ENCODE measurements around the gene CPM. TPM values are rescaled to one million over a fixed set of nuclear protein-coding genes. Genes with fewer than 3 reads are reported as not detected.
A peak's percentile ranks its signal among the peaks of the same experiment; 100 is the strongest.
"Not testable (repeated sequence)": the region's sequence is repeated elsewhere in the genome, so short reads cannot be mapped to it uniquely, and the experiment has no call there.

Gene CPM
- total and polyA plus RNA-seq, 7 donors = 2.2 to 13.3 (median 5.8) TPM

DNA sequence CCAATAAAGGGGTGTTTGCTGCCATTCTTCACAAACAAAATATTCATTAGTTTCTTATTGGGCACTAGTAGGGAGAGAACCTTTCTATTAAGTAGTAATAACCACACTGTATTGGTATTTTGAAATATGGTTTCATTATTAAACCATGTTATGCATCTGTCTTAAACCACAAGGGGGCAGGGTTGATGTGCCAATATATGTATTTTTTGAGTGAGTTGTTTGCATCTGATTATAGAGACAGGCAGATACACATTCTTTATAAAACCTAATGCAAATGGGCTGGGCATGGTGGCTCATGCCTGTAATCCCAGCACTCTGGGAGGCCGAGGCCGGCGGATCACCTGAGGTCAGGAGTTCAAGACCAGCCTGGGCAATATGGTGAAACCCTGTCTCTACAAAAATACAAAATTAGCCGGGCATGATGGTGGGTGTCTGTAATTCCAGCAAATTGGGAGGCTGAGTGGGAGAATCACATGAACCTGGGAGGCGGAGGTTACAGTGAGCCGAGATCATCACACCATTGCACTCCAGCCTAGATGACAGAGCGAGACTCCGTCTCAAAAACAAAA is 69.0 kb downstream of the CPM start:
- not testable (repeated sequence) for H3K36me3 ChIP-seq (ENCODE audit: insufficient read depth in 1 of 2, low read depth in 1 of 2); H3K4me1 ChIP-seq; ATAC-seq; DNase-seq; H3K9me3 ChIP-seq; H3K27me3 ChIP-seq (ENCODE audit: insufficient read depth in 3 of 3, low read length in 2 of 3); H3K4me3 ChIP-seq; H3K27ac ChIP-seq
- WGBS, 3 donors = 71 to 75% (median 73%) methylated on average over 8 of the region's 8 CpGs
- TF ChIP-seq, protein P1, sequence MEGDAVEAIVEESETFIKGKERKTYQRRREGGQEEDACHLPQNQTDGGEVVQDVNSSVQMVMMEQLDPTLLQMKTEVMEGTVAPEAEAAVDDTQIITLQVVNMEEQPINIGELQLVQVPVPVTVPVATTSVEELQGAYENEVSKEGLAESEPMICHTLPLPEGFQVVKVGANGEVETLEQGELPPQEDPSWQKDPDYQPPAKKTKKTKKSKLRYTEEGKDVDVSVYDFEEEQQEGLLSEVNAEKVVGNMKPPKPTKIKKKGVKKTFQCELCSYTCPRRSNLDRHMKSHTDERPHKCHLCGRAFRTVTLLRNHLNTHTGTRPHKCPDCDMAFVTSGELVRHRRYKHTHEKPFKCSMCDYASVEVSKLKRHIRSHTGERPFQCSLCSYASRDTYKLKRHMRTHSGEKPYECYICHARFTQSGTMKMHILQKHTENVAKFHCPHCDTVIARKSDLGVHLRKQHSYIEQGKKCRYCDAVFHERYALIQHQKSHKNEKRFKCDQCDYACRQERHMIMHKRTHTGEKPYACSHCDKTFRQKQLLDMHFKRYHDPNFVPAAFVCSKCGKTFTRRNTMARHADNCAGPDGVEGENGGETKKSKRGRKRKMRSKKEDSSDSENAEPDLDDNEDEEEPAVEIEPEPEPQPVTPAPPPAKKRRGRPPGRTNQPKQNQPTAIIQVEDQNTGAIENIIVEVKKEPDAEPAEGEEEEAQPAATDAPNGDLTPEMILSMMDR (IDR thresholded peaks at IDR 0.05) = peak; percentile 52
- intact Hi-C loops (cut with DNase I) = loop anchor here in 1 of 2 donors (10.0 kb wide), 1 partner anchor 211 kb away; no protein-coding TSS in a partner anchor

- H3K36me3 ChIP-seq (ENCODE audit: insufficient read depth in 1 of 2, low read depth in 1 of 2) = peaks cover 0 to 4% of the 10 kb centered on the region in 2 donors
- no peak overlapping the region for H3K4me3 ChIP-seq
- no peak for DNase-seq
- no peaks in the 10 kb centered on the region for H3K27me3 ChIP-seq (ENCODE audit: insufficient read depth in 3 of 3, low read length in 2 of 3)
- peak in 1 of 4 donors; percentile 9 for ATAC-seq
- H3K9me3 ChIP-seq = no peaks in the 10 kb centered on the region
- intact Hi-C loops (cut with DNase I) = loop anchor here in 1 of 2 donors (10.0 kb wide), 1 partner anchor 212 kb away; no protein-coding TSS in a partner anchor
- H3K27ac ChIP-seq = no peak overlapping the region
- TF ChIP-seq, protein P1 (IDR thresholded peaks at IDR 0.05) = no peak
- no peaks in the 10 kb centered on the region for H3K4me1 ChIP-seq
- WGBS, 3 donors = 61 to 74% (median 72%) methylated on average over 7 of the region's 7 CpGs
Observed at GRCh38 chr12:68863109-68863770, 69.7 kb downstream of the CPM start.

GRCh38 chr12:68861890-68862289 is 71.1 kb downstream of the CPM start:
- peaks cover 0 to 4% of the 10 kb centered on the region in 2 donors for H3K36me3 ChIP-seq (ENCODE audit: insufficient read depth in 1 of 2, low read depth in 1 of 2)
- intact Hi-C loops (cut with DNase I) = loop anchor here in 1 of 2 donors (10.0 kb wide), 1 partner anchor 213 kb away; no protein-coding TSS in a partner anchor
- ATAC-seq (no peak), DNase-seq (no peak)
- 89 to 94% (median 91%) methylated on average over 3 of the region's 3 CpGs for WGBS, 3 donors
- TF ChIP-seq, protein P1 (IDR thresholded peaks at IDR 0.05) = no peak
- no peak overlapping the region for H3K4me3 ChIP-seq
- H3K27me3 ChIP-seq (ENCODE audit: insufficient read depth in 3 of 3, low read length in 2 of 3) = no peaks in the 10 kb centered on the region
- no peak overlapping the region for H3K27ac ChIP-seq
- no peaks in the 10 kb centered on the region for H3K9me3 ChIP-seq
- no peaks in the 10 kb centered on the region for H3K4me1 ChIP-seq

DNA sequence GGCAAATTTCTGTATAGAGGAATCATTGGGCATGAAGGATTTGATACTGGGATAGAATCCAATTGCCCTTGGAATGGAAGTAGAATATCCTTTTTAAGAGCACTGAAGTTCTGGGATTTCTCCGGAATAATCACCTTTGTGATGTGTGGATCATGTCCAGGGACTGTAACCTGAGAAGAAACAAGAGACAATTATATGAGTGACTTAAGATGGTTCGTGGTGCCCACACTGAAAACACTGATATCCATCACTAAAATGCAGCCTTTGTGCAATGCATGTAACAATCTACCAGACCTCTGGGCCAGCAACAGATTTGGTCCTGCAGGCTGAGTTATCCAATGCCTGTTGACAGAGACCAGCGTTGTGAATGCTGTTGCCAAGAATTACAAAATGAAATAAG is 76.5 kb downstream of the CPM start:
- no peaks in the 10 kb centered on the region for H3K36me3 ChIP-seq (ENCODE audit: insufficient read depth in 1 of 2, low read depth in 1 of 2)
- TF ChIP-seq, protein P1 (IDR thresholded peaks at IDR 0.05) = no peak
- WGBS, 3 donors = 25 to 39% (median 27%) methylated on average over 3 of the region's 3 CpGs
- no peaks in the 10 kb centered on the region for H3K4me1 ChIP-seq
- ATAC-seq (no peak), DNase-seq (no peak)
- no peaks in the 10 kb centered on the region for H3K27me3 ChIP-seq (ENCODE audit: insufficient read depth in 3 of 3, low read length in 2 of 3)
- no peaks in the 10 kb centered on the region for H3K9me3 ChIP-seq
- H3K4me3 ChIP-seq = no peak overlapping the region
- intact Hi-C loops (cut with DNase I) = no loop called here
- H3K27ac ChIP-seq = no peak overlapping the region
